Smooth muscle cell (in vitro differentiated cells): Measurements from ENCODE around the gene PDE2A. TPM values are rescaled to one million over a fixed set of nuclear protein-coding genes. Genes with fewer than 3 reads are reported as not detected.

Source experiments
- DNase-seq: peaks from one replicate; lab custom pipeline; 2025; ENCODE audit not compliant: unreplicated experiment; lab: John Stamatoyannopoulos, UW
- H2AFZ ChIP-seq: fragments of 200-600 bp; sonication (generic); 2 replicates; pipeline ENCODE4 v1.6.0; 2016; ENCODE audit warnings: antibody characterized with exemption, low read depth, mild to moderate bottlenecking
- H3F3A ChIP-seq: fragments of 200-600 bp; sonication (generic); 2 replicates; pipeline ENCODE4 v1.6.0; 2017; ENCODE audit warnings: antibody characterized with exemption, low read depth
- H3K27ac ChIP-seq: fragments of 200-600 bp; sonication (generic); 2 replicates; pipeline ENCODE4 v1.5.1; 2016; ENCODE audit warnings: low read depth, mild to moderate bottlenecking
- H3K27me3 ChIP-seq: fragments of 200-600 bp; sonication (generic); 2 replicates; pipeline ENCODE4 v1.6.1; 2016; ENCODE audit warnings: low read depth, mild to moderate bottlenecking
- H3K36me3 ChIP-seq: fragments of 200-600 bp; sonication (generic); 2 replicates; pipeline ENCODE4 v1.5.1; 2016; ENCODE audit warnings: low read depth
- H3K4me1 ChIP-seq: fragments of 200-600 bp; sonication (generic); 2 replicates; pipeline ENCODE4 v1.5.1; 2016; ENCODE audit warnings: low read depth
- H3K4me2 ChIP-seq: fragments of 200-600 bp; sonication (generic); 2 replicates; pipeline ENCODE4 v1.6.0; 2016; ENCODE audit warnings: mild to moderate bottlenecking
- H3K4me3 ChIP-seq: fragments of 200-600 bp; sonication (generic); 2 replicates; pipeline ENCODE4 v1.5.1; 2016; ENCODE audit warnings: mild to moderate bottlenecking
- H3K79me2 ChIP-seq: fragments of 200-600 bp; sonication (generic); 2 replicates; pipeline ENCODE4 v1.6.0; 2016; ENCODE audit warnings: low read depth, mild to moderate bottlenecking
- H3K9ac ChIP-seq: fragments of 200-600 bp; sonication (generic); 2 replicates; pipeline ENCODE4 v1.6.0; 2016; ENCODE audit warnings: low read depth
- H3K9me3 ChIP-seq: fragments of 200-600 bp; sonication (generic); replicated peaks from 2 replicates; pipeline ENCODE4 v1.5.1; 2016; ENCODE audit warnings: low read depth
- H4K20me1 ChIP-seq: fragments of 200-600 bp; sonication (generic); 2 replicates; pipeline ENCODE4 v1.6.0; 2016; ENCODE audit warnings: low read depth
- WGBS: methylation state at CpG from one replicate; pipeline ENCODE4 v1.1.7; 2016; ENCODE audit warnings: low lambda C conversion rate; 5-methylcytosine and 5-hydroxymethylcytosine counted together
- polyA plus RNA-seq: library from polyadenylated mRNA; unstranded; fragments of >200 nt; fragmentation: Nextera tagmentation; extraction: Ambion mirVana; gene quantifications from 2 replicates; pipeline ENCODE4 v1.2.1, GENCODE V29; 2016
- total RNA-seq: library from RNA; depleted of rRNA; stranded (reverse); fragments of >200 nt; gene quantifications from 2 replicates; pipeline ENCODE4 v1.2.3, GENCODE V29; 2014
- TF ChIP-seq, protein P1 (sequence below): fragments of 200-600 bp; sonication (generic); IDR thresholded peaks from 2 replicates; pipeline ENCODE4 v1.5.1; 2017; ENCODE audit warnings: borderline replicate concordance, mild to moderate bottlenecking, antibody characterized with exemption; ENCODE audit not compliant: insufficient read depth, poor library complexity, severe bottlenecking

Gene PDE2A
- total and polyA plus RNA-seq, 2 experiments from 2014 or later, result 1.0 TPM; not detected in 1

DNA sequence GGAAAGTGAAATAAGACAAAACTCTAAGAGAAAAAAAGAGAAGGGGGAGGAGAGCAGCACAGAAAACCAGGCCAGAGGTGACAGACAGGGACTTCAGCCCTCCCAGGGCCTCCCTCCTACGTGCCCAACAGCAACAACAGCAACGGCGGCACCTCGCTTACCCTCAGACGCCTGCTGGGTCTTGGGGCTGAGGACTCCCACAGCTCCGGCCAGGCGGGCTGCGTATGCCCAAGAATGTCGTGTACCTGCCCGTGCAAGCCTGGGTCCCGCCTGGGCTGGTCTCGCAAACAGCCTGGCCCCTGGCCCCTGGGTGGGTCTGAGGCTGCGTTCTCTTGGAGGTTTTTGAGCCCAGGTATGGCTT is 47.4 kb upstream of the PDE2A start:
- H3K9me3 ChIP-seq, result no peaks in the 10 kb centered on the region
- peak overlapping the region; percentile 83 for H2AFZ ChIP-seq
- H3F3A ChIP-seq, result no peaks in the 10 kb centered on the region
- no peaks in the 10 kb centered on the region for H3K36me3 ChIP-seq
- peaks cover 5% of the 10 kb centered on the region for H3K4me1 ChIP-seq
- peak overlapping the region; percentile 70 for H3K9ac ChIP-seq
- H3K27me3 ChIP-seq, result no peaks in the 10 kb centered on the region
- peak overlapping the region; percentile 98 for H3K4me2 ChIP-seq
- 49% methylated on average over 13 of the region's 13 CpGs for WGBS
- peak overlapping the region; percentile 54 for H3K4me3 ChIP-seq
- H3K27ac ChIP-seq, result peak overlapping the region; percentile 84
- no peak for DNase-seq
- peaks cover 47% of the 10 kb centered on the region for H4K20me1 ChIP-seq
- TF ChIP-seq, protein P1, sequence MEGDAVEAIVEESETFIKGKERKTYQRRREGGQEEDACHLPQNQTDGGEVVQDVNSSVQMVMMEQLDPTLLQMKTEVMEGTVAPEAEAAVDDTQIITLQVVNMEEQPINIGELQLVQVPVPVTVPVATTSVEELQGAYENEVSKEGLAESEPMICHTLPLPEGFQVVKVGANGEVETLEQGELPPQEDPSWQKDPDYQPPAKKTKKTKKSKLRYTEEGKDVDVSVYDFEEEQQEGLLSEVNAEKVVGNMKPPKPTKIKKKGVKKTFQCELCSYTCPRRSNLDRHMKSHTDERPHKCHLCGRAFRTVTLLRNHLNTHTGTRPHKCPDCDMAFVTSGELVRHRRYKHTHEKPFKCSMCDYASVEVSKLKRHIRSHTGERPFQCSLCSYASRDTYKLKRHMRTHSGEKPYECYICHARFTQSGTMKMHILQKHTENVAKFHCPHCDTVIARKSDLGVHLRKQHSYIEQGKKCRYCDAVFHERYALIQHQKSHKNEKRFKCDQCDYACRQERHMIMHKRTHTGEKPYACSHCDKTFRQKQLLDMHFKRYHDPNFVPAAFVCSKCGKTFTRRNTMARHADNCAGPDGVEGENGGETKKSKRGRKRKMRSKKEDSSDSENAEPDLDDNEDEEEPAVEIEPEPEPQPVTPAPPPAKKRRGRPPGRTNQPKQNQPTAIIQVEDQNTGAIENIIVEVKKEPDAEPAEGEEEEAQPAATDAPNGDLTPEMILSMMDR, result no peak
- H3K79me2 ChIP-seq, result peaks cover 50% of the 10 kb centered on the region

DNA sequence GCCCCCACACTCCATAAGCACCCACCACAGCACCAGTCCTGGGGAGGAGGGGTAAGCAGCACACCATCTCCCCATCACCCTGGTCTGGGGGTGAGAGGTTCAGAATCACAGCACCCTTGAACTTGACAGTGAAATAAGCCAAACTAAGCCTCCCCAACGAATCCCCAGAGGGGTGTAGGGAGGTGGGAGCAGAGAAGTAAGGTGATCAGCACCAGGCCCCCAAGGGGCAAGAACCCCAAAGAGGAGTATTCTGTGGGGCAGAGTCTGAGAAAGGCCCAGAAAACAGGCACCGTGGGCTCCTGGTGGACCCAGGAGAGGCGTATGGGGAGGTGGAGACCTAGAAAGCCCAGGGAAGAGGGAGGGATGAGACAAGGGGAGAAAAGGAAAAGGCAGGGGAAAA is 47.1 kb upstream of the PDE2A start:
- Histone ChIP-seq H3K4me1 (peaks cover 5% of the 10 kb centered on the region), H4K20me1 (peaks cover 51% of the 10 kb centered on the region), H3K4me2 (peak overlapping the region; percentile 98), H3K9me3 (no peaks in the 10 kb centered on the region), H3K27me3 (no peaks in the 10 kb centered on the region), H3K4me3 (peak overlapping the region; percentile 54), H3K9ac (peak overlapping the region; percentile 70), H3F3A (no peaks in the 10 kb centered on the region), H2AFZ (no peak overlapping the region), H3K36me3 (no peaks in the 10 kb centered on the region), H3K27ac (peak overlapping the region; percentile 84), H3K79me2 (peaks cover 50% of the 10 kb centered on the region)
- 74% methylated on average over 3 of the region's 3 CpGs for WGBS
- TF ChIP-seq, protein P1, result no peak
- no peak for DNase-seq

- Histone ChIP-seq H3K27ac (peak overlapping the region; percentile 84), H2AFZ (no peak overlapping the region), H3K4me3 (peak overlapping the region; percentile 54), H3K4me1 (peaks cover 5% of the 10 kb centered on the region), H3K27me3 (no peaks in the 10 kb centered on the region), H3F3A (no peaks in the 10 kb centered on the region), H3K79me2 (peaks cover 52% of the 10 kb centered on the region), H3K36me3 (no peaks in the 10 kb centered on the region), H3K9ac (peak overlapping the region; percentile 70), H3K9me3 (no peaks in the 10 kb centered on the region), H3K4me2 (peak overlapping the region; percentile 98), H4K20me1 (peaks cover 56% of the 10 kb centered on the region)
- WGBS, result 85% methylated on average over 4 of the region's 4 CpGs
- no peak for DNase-seq
- TF ChIP-seq, protein P1, result no peak
Measured at GRCh38 chr11:72720784-72721183, 46.6 kb upstream of the PDE2A start.

DNA sequence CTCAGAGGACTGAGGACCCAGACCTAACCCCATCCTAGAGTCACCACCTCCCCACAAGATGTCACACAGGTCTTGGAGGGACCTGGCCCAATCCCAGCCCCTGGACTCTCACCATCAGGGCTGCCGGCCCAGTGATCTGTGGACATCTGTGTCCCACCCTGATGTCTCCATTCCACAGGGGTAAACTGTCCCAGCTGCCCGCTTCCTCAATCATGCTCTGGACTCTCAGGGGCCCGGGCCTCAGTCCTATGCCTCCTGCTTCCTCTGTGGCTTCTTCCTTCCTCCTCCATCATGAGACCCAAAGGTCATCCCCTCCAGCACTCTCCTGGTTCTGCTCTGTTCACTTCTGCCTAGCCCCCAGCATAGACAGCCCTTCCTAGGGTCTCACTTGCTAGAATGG is 45.8 kb upstream of the PDE2A start:
- peak overlapping the region; percentile 54 for H3K4me3 ChIP-seq
- peaks cover 63% of the 10 kb centered on the region for H4K20me1 ChIP-seq
- no peak for DNase-seq
- H2AFZ ChIP-seq, result no peak overlapping the region
- H3F3A ChIP-seq, result no peaks in the 10 kb centered on the region
- TF ChIP-seq, protein P1, result no peak
- peaks cover 54% of the 10 kb centered on the region for H3K79me2 ChIP-seq
- no peak overlapping the region for H3K27ac ChIP-seq
- no peaks in the 10 kb centered on the region for H3K27me3 ChIP-seq
- H3K4me1 ChIP-seq, result peaks cover 5% of the 10 kb centered on the region
- 100% methylated on average over 3 of the region's 3 CpGs for WGBS
- H3K4me2 ChIP-seq, result peak overlapping the region; percentile 98
- H3K9ac ChIP-seq, result no peak overlapping the region
- H3K36me3 ChIP-seq, result no peaks in the 10 kb centered on the region
- no peaks in the 10 kb centered on the region for H3K9me3 ChIP-seq
